ENCODE data around the gene ZNF692.

Gene ZNF692

DNA sequence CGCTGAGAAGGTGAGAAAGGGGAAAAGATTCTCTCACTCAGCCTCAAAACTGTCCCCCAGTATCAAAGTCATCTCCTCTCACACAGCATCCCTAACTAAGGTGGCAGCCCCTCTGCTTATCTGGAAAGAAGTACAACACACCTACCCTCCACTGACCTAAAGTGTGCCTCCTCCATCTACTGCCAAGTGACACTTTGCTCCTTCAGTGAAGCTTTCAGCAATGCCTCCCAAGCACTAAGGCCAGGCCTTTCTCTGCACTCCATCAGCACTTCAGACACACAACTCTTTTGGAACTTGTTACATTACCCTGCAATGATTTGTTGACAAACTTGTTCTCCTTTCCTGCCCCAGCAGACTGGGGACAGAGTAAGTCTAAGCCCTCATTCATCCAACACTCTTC is 34.6 kb downstream of the ZNF692 start:
- H3K4me3 Mint-ChIP-seq, result peak overlapping the region; percentile 90 to 97 (median 96)
- H3K27me3 Mint-ChIP-seq (ENCODE audit: low read depth), result no peaks in the 10 kb centered on the region
- H3K36me3 Mint-ChIP-seq (ENCODE audit: low read depth), result peaks cover 33% of the 10 kb centered on the region
- H3K9me3 Mint-ChIP-seq, result no peaks in the 10 kb centered on the region
- H3K4me1 Mint-ChIP-seq, result peaks cover 39% of the 10 kb centered on the region
- no peak for TF ChIP-seq CTCF (IDR thresholded peaks at IDR 0.05; ENCODE audit: unreplicated experiment in 3 of 3)
- peak overlapping the region in 1 of 3 experiments; percentile 51 for H3K27ac Mint-ChIP-seq

DNA sequence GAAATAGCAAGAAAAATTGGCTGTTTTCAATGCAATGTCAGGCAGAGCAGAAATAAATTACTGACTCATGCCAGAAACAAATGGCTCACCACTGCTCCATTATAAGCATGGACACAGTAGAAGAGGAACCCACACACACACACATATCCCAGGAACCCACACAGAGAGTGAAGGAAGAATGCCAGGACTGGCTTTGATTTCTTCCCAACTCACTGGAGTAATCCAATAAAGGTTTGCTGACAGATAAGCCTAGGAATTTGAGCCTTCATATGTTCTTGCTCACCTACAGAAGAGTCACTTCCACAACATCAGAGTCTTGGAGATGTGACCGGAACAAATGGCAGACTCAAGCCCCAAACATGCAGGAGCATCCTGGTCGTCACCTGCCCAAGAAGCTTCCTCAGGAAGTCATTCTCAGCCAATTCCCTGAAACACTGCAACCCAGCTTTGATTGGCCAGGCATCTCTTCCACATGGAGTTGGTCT is 35.3 kb downstream of the ZNF692 start:
- TF ChIP-seq CTCF (IDR thresholded peaks at IDR 0.05; ENCODE audit: unreplicated experiment in 3 of 3), result no peak

GRCh38 chr1:248822148-248823032 is 36.5 kb downstream of the ZNF692 start:
- Mint-ChIP-seq H3K36me3 (ENCODE audit: low read depth) (peaks cover 37% of the 10 kb centered on the region), H3K27ac (no peak overlapping the region), H3K4me3 (peak overlapping the region; percentile 90 to 97 (median 96)), H3K4me1 (peaks cover 39% of the 10 kb centered on the region), H3K9me3 (no peaks in the 10 kb centered on the region), H3K27me3 (ENCODE audit: low read depth) (no peaks in the 10 kb centered on the region)
- no peak for TF ChIP-seq CTCF (IDR thresholded peaks at IDR 0.05; ENCODE audit: unreplicated experiment in 3 of 3)

More for the DNA sequence above, 35.3 kb downstream of the ZNF692 start:
- H3K27me3 Mint-ChIP-seq (ENCODE audit: low read depth), result no peaks in the 10 kb centered on the region
- peaks cover 39% of the 10 kb centered on the region for H3K4me1 Mint-ChIP-seq
- H3K4me3 Mint-ChIP-seq, result peak overlapping the region; percentile 90 to 97 (median 96)
- no peaks in the 10 kb centered on the region for H3K9me3 Mint-ChIP-seq
- H3K27ac Mint-ChIP-seq, result peak overlapping the region in 2 of 3 experiments; percentile 51 to 52
- H3K36me3 Mint-ChIP-seq (ENCODE audit: low read depth), result peaks cover 33% of the 10 kb centered on the region

GRCh38 chr1:248821641-248822040 is 37.2 kb downstream of the ZNF692 start:
- TF ChIP-seq CTCF (IDR thresholded peaks at IDR 0.05; ENCODE audit: unreplicated experiment in 3 of 3), result no peak
- Mint-ChIP-seq H3K9me3 (no peaks in the 10 kb centered on the region), H3K27ac (no peak overlapping the region), H3K4me1 (peaks cover 36% of the 10 kb centered on the region), H3K36me3 (ENCODE audit: low read depth) (peaks cover 39% of the 10 kb centered on the region), H3K27me3 (ENCODE audit: low read depth) (no peaks in the 10 kb centered on the region), H3K4me3 (peak overlapping the region in 2 of 3 experiments; percentile 4 to 37)

DNA sequence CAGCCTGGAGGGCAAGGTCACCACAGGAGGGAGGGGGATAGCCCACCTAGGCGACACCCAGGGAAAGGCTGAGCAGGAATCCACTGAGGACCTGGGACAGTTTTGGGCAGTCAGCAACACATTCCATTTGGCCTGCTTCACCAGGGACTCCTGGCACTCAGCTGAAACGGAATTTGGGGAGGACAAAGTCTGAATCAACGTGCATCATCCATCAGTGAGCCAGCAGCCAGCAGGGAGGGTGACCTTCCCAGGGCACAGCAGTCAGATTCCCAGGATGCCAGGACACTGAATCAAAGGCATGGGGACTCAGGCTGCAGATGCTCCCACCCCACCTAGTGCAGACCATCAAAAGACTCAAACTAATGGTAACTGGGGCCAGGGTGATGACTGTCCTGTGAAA is 37.8 kb downstream of the ZNF692 start:
- H3K27ac Mint-ChIP-seq, result no peak overlapping the region

More for the DNA sequence above, 37.8 kb downstream of the ZNF692 start:
- Mint-ChIP-seq H3K4me3 (peak overlapping the region in 1 of 3 experiments; percentile 37), H3K4me1 (peaks cover 34% of the 10 kb centered on the region), H3K27me3 (ENCODE audit: low read depth) (no peaks in the 10 kb centered on the region), H3K36me3 (ENCODE audit: low read depth) (peaks cover 44% of the 10 kb centered on the region), H3K9me3 (no peaks in the 10 kb centered on the region)
- no peak for TF ChIP-seq CTCF (IDR thresholded peaks at IDR 0.05; ENCODE audit: unreplicated experiment in 3 of 3)
